Testis (tissue), 3 donors: ENCODE measurements around the gene ARPC2. TPM values are rescaled to one million over a fixed set of nuclear protein-coding genes. Genes with fewer than 3 reads are reported as not detected.

Experiments used
- DNase-seq: peaks from one replicate; pipeline ENCODE4 v3.0.0-alpha.2; 2019
- H3K27ac ChIP-seq, 2 donors: fragments of 200-600 bp; sonication (generic); one replicate each; pipeline ENCODE4 v1.5.1; 2019
- H3K27me3 ChIP-seq: fragments of 200-600 bp; sonication (generic); one replicate; pipeline ENCODE4 v1.5.1; 2019
- H3K36me3 ChIP-seq: fragments of 200-600 bp; sonication (generic); one replicate; pipeline ENCODE4 v1.5.1; 2017; ENCODE audit warnings: low read depth; ENCODE audit errors: missing control alignments
- H3K4me1 ChIP-seq: fragments of 200-600 bp; sonication (generic); one replicate; pipeline ENCODE4 v1.5.1; 2019
- H3K4me3 ChIP-seq, 2 donors: fragments of 200-600 bp; sonication (generic); one replicate each; pipeline ENCODE4 v1.5.1; 2017 to 2019
- H3K9me3 ChIP-seq: fragments of 200-600 bp; sonication (generic); one replicate; pipeline ENCODE4 v1.5.1; 2017
- POLR2A ChIP-seq: fragments of 450-650 bp; IDR thresholded peaks from one replicate; pipeline ENCODE4 v1.6.1; 2017; ENCODE audit warnings: antibody characterized with exemption, mild to moderate bottlenecking, moderate library complexity
- WGBS, 2 donors: methylation state at CpG; one replicate each; pipeline ENCODE4 v1.1.5; 2018; 5-methylcytosine and 5-hydroxymethylcytosine counted together
- intact Hi-C: fragments of 100-400 bp; cut with DNase I; formaldehyde crosslinking; loops from one replicate; pipeline ENCODE4 v1.15.1; 2023; ENCODE audit warnings: low total_unique reads
- microRNA-seq, 2 donors: library from miRNA; unstranded; fragments of <30 nt; microRNA quantifications; one replicate each; pipeline ENCODE4, GENCODE V29; 2016; ENCODE audit warnings: borderline number of aligned reads in 2 of 2, borderline replicate concordance in 1 of 2
- polyA plus RNA-seq: library from polyadenylated mRNA; stranded (reverse); fragments of 350-450 nt; fragmentation: Illumina TruSeq; extraction: RNeasy Lipid Tissue Mini Kit (QIAGEN cat#74804); gene quantifications from one replicate; pipeline ENCODE4 v1.2.3, GENCODE V29; 2014; ENCODE audit warnings: low read depth, low replicate concordance; ENCODE audit not compliant: insufficient read depth
- total RNA-seq, 2 donors: library from RNA; depleted of rRNA; stranded (reverse); fragments of >200 nt; gene quantifications; one replicate each; pipeline ENCODE4 v1.2.3, GENCODE V29; 2016
- TF ChIP-seq, protein P1 (sequence below), 3 experiments: fragments of 450-650 bp in 2 of 3; fragments of 200-600 bp in 1 of 3; sonication (generic) in 1 of 3; IDR thresholded peaks; one replicate each; pipeline ENCODE4 v1.5.1; 2016 to 2019; ENCODE audit warnings: antibody characterized with exemption in 3 of 3, mild to moderate bottlenecking in 2 of 3, moderate library complexity in 1 of 3

The ARPC2 gene
- total and polyA plus RNA-seq, 3 donors from 2014 or later, result 255 to 338 (median 271) TPM

GRCh38 chr2:218296847-218297246 lies 79.9 kb downstream of the ARPC2 start:
- H3K36me3 ChIP-seq, result no peaks in the 10 kb centered on the region
- TF ChIP-seq, protein P1, sequence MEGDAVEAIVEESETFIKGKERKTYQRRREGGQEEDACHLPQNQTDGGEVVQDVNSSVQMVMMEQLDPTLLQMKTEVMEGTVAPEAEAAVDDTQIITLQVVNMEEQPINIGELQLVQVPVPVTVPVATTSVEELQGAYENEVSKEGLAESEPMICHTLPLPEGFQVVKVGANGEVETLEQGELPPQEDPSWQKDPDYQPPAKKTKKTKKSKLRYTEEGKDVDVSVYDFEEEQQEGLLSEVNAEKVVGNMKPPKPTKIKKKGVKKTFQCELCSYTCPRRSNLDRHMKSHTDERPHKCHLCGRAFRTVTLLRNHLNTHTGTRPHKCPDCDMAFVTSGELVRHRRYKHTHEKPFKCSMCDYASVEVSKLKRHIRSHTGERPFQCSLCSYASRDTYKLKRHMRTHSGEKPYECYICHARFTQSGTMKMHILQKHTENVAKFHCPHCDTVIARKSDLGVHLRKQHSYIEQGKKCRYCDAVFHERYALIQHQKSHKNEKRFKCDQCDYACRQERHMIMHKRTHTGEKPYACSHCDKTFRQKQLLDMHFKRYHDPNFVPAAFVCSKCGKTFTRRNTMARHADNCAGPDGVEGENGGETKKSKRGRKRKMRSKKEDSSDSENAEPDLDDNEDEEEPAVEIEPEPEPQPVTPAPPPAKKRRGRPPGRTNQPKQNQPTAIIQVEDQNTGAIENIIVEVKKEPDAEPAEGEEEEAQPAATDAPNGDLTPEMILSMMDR (IDR thresholded peaks at IDR 0.05), result no peak
- TF ChIP-seq POLR2A, result no peak
- no peak overlapping the region for H3K27ac ChIP-seq
- intact Hi-C loops, result no loop called here
- no peaks in the 10 kb centered on the region for H3K9me3 ChIP-seq
- no peak overlapping the region for H3K4me3 ChIP-seq
- no peak for DNase-seq
- no peaks in the 10 kb centered on the region for H3K27me3 ChIP-seq
- peaks cover 12% of the 10 kb centered on the region for H3K4me1 ChIP-seq
- WGBS, 2 donors, result 65 to 94% methylated on average over 7 of the region's 7 CpGs

DNA sequence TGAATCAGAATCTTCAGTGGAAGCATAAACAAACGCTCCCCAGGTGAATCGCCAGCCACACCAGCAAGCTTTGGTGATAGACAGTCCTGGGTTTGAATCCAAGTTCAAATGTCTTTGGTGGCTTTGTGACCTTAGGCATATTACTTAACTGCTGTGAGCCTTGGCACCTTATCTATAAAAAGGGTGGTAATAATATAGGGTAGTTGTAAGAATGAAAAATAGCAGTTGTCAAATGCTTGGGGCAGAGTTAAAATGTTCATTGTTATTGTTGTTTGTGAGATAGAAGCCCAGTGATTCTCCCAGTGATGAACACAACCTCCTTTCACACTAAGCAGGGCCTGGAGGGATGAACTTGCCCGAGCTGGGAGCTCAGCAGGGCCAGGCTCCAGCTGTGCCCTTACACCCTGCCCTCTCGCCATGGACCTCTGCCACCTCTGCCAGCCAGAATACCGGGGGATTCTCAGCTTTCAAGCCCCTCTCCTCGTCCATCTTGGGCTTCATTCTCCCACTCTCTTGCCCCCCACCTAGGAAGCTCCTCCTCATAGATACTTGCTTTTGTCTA lies 81.4 kb downstream of the ARPC2 start:
- Histone ChIP-seq H3K36me3 (no peaks in the 10 kb centered on the region), H3K27me3 (no peaks in the 10 kb centered on the region), H3K4me1 (peaks cover 5% of the 10 kb centered on the region), H3K27ac (no peak overlapping the region), H3K9me3 (no peaks in the 10 kb centered on the region), H3K4me3 (no peak overlapping the region)
- DNase-seq, result no peak
- intact Hi-C loops, result no loop called here
- TF ChIP-seq POLR2A, result no peak
- TF ChIP-seq, protein P1 (IDR thresholded peaks at IDR 0.05), result no peak
- 83 to 91% methylated on average over 6 of the region's 6 CpGs for WGBS, 2 donors

DNA sequence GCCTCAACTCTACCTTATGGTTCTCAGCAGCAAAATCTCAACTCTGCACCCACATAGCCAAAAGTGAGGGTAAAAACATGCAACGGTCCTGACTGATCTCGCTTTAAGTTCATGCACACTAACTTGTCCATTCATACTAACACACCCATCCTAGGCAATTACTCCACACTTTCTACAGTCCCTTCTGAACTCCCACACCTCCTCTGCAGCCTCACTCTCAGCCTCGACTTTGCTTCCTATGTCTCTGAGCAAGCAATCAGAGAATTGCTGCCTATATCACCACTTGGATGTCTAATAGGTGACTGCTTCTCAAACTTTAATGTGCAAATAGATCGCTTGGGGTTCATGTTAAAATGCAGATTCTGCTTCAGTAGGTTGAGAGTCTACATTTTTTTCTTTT lies 83.2 kb downstream of the ARPC2 start:
- TF ChIP-seq, protein P1 (IDR thresholded peaks at IDR 0.05), result no peak
- no peak for TF ChIP-seq POLR2A
- H3K27ac ChIP-seq, result no peak overlapping the region
- no peaks in the 10 kb centered on the region for H3K27me3 ChIP-seq
- no peaks in the 10 kb centered on the region for H3K36me3 ChIP-seq
- H3K4me3 ChIP-seq, result no peak overlapping the region
- H3K4me1 ChIP-seq, result peaks cover 5% of the 10 kb centered on the region
- no peak for DNase-seq
- H3K9me3 ChIP-seq, result no peaks in the 10 kb centered on the region
- intact Hi-C loops, result no loop called here
- 80 to 82% methylated on average over 4 of the region's 4 CpGs for WGBS, 2 donors

GRCh38 chr2:218301176-218301819 lies 84.3 kb downstream of the ARPC2 start:
- Histone ChIP-seq H3K9me3 (no peaks in the 10 kb centered on the region), H3K27ac (no peak overlapping the region), H3K36me3 (no peaks in the 10 kb centered on the region), H3K27me3 (no peaks in the 10 kb centered on the region), H3K4me1 (no peaks in the 10 kb centered on the region), H3K4me3 (no peak overlapping the region)
- DNase-seq, result peak; percentile 94
- TF ChIP-seq, protein P1 (IDR thresholded peaks at IDR 0.05), result peak; percentile 98 to 99 (median 98)
- no peak for TF ChIP-seq POLR2A
- intact Hi-C loops, result no loop called here
- 15 to 18% methylated on average over 9 of the region's 9 CpGs for WGBS, 2 donors

Small RNAs within 50 kb of the gene (microRNA-seq; reads per million reads assigned to microRNA genes)
- gene MIR6513, result 3.5 to 5.5 reads per million in 2 donors

Other genes starting within 250 kb of the ARPC2 start
- 100 to 1,000 TPM; 227 to 256 TPM for gene TNS1, start 214.2 kb upstream of the ARPC2 start, total RNA-seq
- 75.9 TPM for gene TNS1, start 214.2 kb upstream of the ARPC2 start, polyA plus RNA-seq
- gene RUFY4, start 147.9 kb upstream of the ARPC2 start, total RNA-seq, result under 1 TPM; 0.37 to 0.39 TPM
- 0.17 TPM for gene RUFY4, start 147.9 kb upstream of the ARPC2 start, polyA plus RNA-seq
- under 1 TPM in 1 of 2 donors, not detected in 1; 0.12 TPM for gene CXCR2, start 91.2 kb upstream of the ARPC2 start, total RNA-seq
- gene CXCR2, start 91.2 kb upstream of the ARPC2 start, polyA plus RNA-seq, result 0.45 TPM
- gene CXCR1, start 50.2 kb upstream of the ARPC2 start, total RNA-seq, result under 1 TPM in 1 of 2 donors, not detected in 1; 0.16 TPM
- gene CXCR1, start 50.2 kb upstream of the ARPC2 start, polyA plus RNA-seq, result 0.61 TPM
- gene GPBAR1, start 43.8 kb downstream of the ARPC2 start, total RNA-seq, result 1 to 10 TPM; 1.5 to 1.8 TPM
- 3.4 TPM for gene GPBAR1, start 43.8 kb downstream of the ARPC2 start, polyA plus RNA-seq
- gene AAMP, start 52.9 kb downstream of the ARPC2 start, total RNA-seq, result 100 to 1,000 TPM; 154 to 177 TPM
- 112 TPM for gene AAMP, start 52.9 kb downstream of the ARPC2 start, polyA plus RNA-seq
- 10 to 100 TPM; 79.3 to 84.2 TPM for gene PNKD, start 53.3 kb downstream of the ARPC2 start, total RNA-seq
- gene PNKD, start 53.3 kb downstream of the ARPC2 start, polyA plus RNA-seq, result 90.7 TPM
- 10 to 100 TPM; 59.9 to 81.0 TPM for gene TMBIM1, start 75.3 kb downstream of the ARPC2 start, total RNA-seq
- gene TMBIM1, start 75.3 kb downstream of the ARPC2 start, polyA plus RNA-seq, result 77.6 TPM
- gene CATIP, start 139.7 kb downstream of the ARPC2 start, total RNA-seq, result 1 to 10 TPM; 2.0 to 5.7 TPM
- 19.6 TPM for gene CATIP, start 139.7 kb downstream of the ARPC2 start, polyA plus RNA-seq
- gene SLC11A1, start 165.1 kb downstream of the ARPC2 start, total RNA-seq, result 10 to 100 TPM; 12.7 to 32.3 TPM
- 2.8 TPM for gene SLC11A1, start 165.1 kb downstream of the ARPC2 start, polyA plus RNA-seq
- gene CTDSP1, start 182.7 kb downstream of the ARPC2 start, total RNA-seq, result 10 to 100 TPM; 60.7 to 87.3 TPM
- 65.2 TPM for gene CTDSP1, start 182.7 kb downstream of the ARPC2 start, polyA plus RNA-seq
- under 1 TPM; 0.50 to 0.71 TPM for gene VIL1, start 201.9 kb downstream of the ARPC2 start, total RNA-seq
- 1.6 TPM for gene VIL1, start 201.9 kb downstream of the ARPC2 start, polyA plus RNA-seq